ENCODE measurements around the gene ATP5ME. TPM values are rescaled to one million over a fixed set of nuclear protein-coding genes. Genes with fewer than 3 reads are reported as not detected.
A peak's percentile ranks its signal among the peaks of the same experiment; 100 is the strongest.

The ATP5ME gene
- total RNA-seq, 1 experiment from 2014 or later, result 425 TPM

DNA sequence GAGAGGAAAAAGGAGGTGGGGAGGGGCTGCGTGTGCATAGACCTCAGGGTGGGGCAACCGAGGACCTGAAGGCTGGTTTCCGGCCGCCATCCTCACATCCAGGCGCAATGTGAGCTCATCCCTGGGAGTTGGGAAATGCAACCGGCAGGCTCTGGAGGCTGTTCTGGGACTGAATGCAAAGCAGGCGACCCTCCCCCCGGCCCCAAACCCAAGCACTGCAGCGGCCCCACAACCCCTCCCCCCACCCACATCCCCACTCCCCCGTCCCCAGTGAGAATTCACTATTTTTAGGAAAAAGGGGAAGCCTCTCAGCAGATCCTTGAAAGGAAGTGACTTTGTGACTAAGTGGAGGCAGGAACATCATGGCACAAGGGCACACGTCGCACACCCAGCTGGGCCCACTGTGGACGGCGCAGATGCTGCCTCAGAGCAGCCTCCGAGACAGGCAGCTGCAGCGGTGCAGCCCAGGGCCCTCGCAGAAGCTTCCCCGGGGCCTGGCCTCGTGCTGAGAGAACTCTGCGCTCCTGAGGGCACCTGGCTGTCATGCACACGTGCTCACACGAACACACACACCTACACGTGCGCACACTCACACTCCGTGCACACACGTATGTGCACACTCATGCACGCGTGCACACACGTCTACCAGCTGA is 50.0 kb downstream of the ATP5ME start:
- Histone ChIP-seq H3K18ac (ENCODE audit: insufficient read length, low read depth, low read length) (no peak overlapping the region), H3K4ac (ENCODE audit: low read depth, low read length) (no peak overlapping the region), H2AK5ac (ENCODE audit: insufficient read length, low read length) (no peak overlapping the region), H3K27me3 (ENCODE audit: insufficient read depth, low read length) (no peaks in the 10 kb centered on the region; the same call in 1 of the 2 replicates), H3K27ac (ENCODE audit: insufficient read length, low read depth, low read length) (no peak overlapping the region), H2AFZ (ENCODE audit: low read length) (no peak overlapping the region), H4K20me1 (ENCODE audit: control insufficient read depth, insufficient read depth, insufficient read length) (no peaks in the 10 kb centered on the region), H2BK5ac (ENCODE audit: insufficient read length, low read length) (no peak overlapping the region), H2BK15ac (ENCODE audit: low read depth, low read length) (no peak overlapping the region), H2BK12ac (ENCODE audit: insufficient read length, low read depth, low read length) (no peak overlapping the region), H3T11ph (ENCODE audit: low read length) (no peak overlapping the region), H2BK20ac (ENCODE audit: low read depth, low read length, poor library complexity, severe bottlenecking) (no peak overlapping the region), H3K56ac (ENCODE audit: insufficient read length, low read depth, low read length) (no peak overlapping the region), H4K5ac (ENCODE audit: insufficient read length, low read depth, low read length) (peak overlapping the region; percentile 44), H3K79me2 (ENCODE audit: insufficient read depth, low read length) (no peaks in the 10 kb centered on the region), H3K9me3 (ENCODE audit: control insufficient read depth, low read depth, low read length) (no peaks in the 10 kb centered on the region), H3K4me2 (ENCODE audit: insufficient read depth, insufficient read length, low read length) (no peak overlapping the region), H3K4me1 (ENCODE audit: insufficient read depth, low read length) (no peaks in the 10 kb centered on the region; the same call in 1 of the 2 replicates), H3K9ac (ENCODE audit: extremely low read depth, insufficient read length, low read length) (no peak overlapping the region), H3K23me2 (ENCODE audit: insufficient read length, low read depth, low read length, poor library complexity, severe bottlenecking) (no peaks in the 10 kb centered on the region), H2BK120ac (ENCODE audit: low read depth, low read length, poor library complexity, severe bottlenecking) (no peak overlapping the region), H3K79me1 (ENCODE audit: insufficient read depth, low read depth, low read length, poor library complexity, severe bottlenecking) (no peaks in the 10 kb centered on the region), H4K8ac (replicated peaks; ENCODE audit: insufficient read length, low read depth, low read length) (no peak overlapping the region), H3K23ac (ENCODE audit: insufficient read length, low read depth, low read length) (no peak overlapping the region), H4K91ac (ENCODE audit: insufficient read length, low read depth, low read length) (no peak overlapping the region), H3K14ac (ENCODE audit: insufficient read depth, low read length) (0 out of 2 replicates have a peak overlapping the region, but pooled peaks have one; percentile 53)
- H3K36me3 Mint-ChIP-seq (ENCODE audit: insufficient read depth in 1 of 3, low read depth in 3 of 3), result no peaks in the 10 kb centered on the region; a peak in 1 of 7 replicates
- H3K9me3 Mint-ChIP-seq, result no peaks in the 10 kb centered on the region; a peak in 1 of 5 replicates
- H3K4me3 Mint-ChIP-seq, result no peak overlapping the region
- no CpG with 5 or more reads among the region's 29 CpGs for WGBS (ENCODE audit: extremely low coverage, insufficient read length, low lambda C conversion rate)
- H3K4me1 Mint-ChIP-seq, result peaks cover 9 to 20% of the 10 kb centered on the region in 2 experiments
- TF ChIP-seq, protein P1, sequence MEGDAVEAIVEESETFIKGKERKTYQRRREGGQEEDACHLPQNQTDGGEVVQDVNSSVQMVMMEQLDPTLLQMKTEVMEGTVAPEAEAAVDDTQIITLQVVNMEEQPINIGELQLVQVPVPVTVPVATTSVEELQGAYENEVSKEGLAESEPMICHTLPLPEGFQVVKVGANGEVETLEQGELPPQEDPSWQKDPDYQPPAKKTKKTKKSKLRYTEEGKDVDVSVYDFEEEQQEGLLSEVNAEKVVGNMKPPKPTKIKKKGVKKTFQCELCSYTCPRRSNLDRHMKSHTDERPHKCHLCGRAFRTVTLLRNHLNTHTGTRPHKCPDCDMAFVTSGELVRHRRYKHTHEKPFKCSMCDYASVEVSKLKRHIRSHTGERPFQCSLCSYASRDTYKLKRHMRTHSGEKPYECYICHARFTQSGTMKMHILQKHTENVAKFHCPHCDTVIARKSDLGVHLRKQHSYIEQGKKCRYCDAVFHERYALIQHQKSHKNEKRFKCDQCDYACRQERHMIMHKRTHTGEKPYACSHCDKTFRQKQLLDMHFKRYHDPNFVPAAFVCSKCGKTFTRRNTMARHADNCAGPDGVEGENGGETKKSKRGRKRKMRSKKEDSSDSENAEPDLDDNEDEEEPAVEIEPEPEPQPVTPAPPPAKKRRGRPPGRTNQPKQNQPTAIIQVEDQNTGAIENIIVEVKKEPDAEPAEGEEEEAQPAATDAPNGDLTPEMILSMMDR (conservative IDR thresholded peaks at IDR 0.05), result no peak
- H3K27me3 Mint-ChIP-seq (ENCODE audit: low read depth), result peaks cover 32% of the 10 kb centered on the region
- H3K27ac Mint-ChIP-seq, result no peak overlapping the region
- peak; percentile 25 for DNase-seq

Data from H9 (cell line).